K562 (cell line): ENCODE measurements around the gene GART.

Source experiments
- BMI1 ChIP-seq: fragments of 150-350 bp; IDR thresholded peaks from 2 replicates; pipeline ENCODE4 v1.6.1; 2014; ENCODE audit warnings: low read length
- CTCF ChIP-seq, 3 experiments: IDR thresholded peaks in 2 of 3; conservative IDR thresholded peaks in 1 of 3; 2 replicates each; pipeline ENCODE4 v1.5.1; 2011 to 2012; ENCODE audit warnings: low read length in 3 of 3, mild to moderate bottlenecking in 3 of 3, control low read depth in 2 of 3, improper control_type of control experiment in 1 of 3, inconsistent platforms in 1 of 3, low read depth in 1 of 3, mixed read lengths in 1 of 3, moderate library complexity in 1 of 3; ENCODE audit not compliant: insufficient read depth in 2 of 3
- ETV6 ChIP-seq, 3 experiments: fragments of 150-350 bp in 1 of 3; sonication (generic) in 1 of 3; formaldehyde crosslinking in 1 of 3; IDR thresholded peaks; 2 replicates each; pipeline versions ENCODE4 v1.6.1 to v1.8.0; 2014 to 2022; ENCODE audit warnings: borderline replicate concordance in 2 of 3, low read depth in 2 of 3, antibody characterized with exemption in 1 of 3, low read length in 1 of 3, mild to moderate bottlenecking in 1 of 3, missing genetic modification reagents in 1 of 3
- EZH2 ChIP-seq: IDR thresholded peaks from 2 replicates; pipeline ENCODE4 v1.6.1; 2012; ENCODE audit warnings: low read depth, mild to moderate bottlenecking, inconsistent platforms, low read length, borderline replicate concordance
- HDGF ChIP-seq: fragments of 450-650 bp; IDR thresholded peaks from 2 replicates; pipeline ENCODE4 v1.6.1; 2016
- MYC ChIP-seq, 2 experiments: fragments of 250-450 bp in 1 of 2; sonication (Bioruptor Pico) in 1 of 2; IDR thresholded peaks; 2 replicates each; pipeline versions ENCODE4 v1.5.1 to v1.6.1; 2012 to 2021; ENCODE audit warnings: low read depth in 2 of 2, borderline replicate concordance in 1 of 2, improper control_type of control experiment in 1 of 2, low read length in 1 of 2, mild to moderate bottlenecking in 1 of 2, moderate library complexity in 1 of 2
- PHF20 ChIP-seq: fragments of 450-650 bp; IDR thresholded peaks from 2 replicates; pipeline ENCODE4 v1.6.1; 2018; ENCODE audit not compliant: partially characterized antibody
- POLR2AphosphoS5 ChIP-seq: IDR thresholded peaks from 2 replicates; pipeline ENCODE4 v1.6.1; 2011; ENCODE audit warnings: mild to moderate bottlenecking, low read depth, low read length, moderate library complexity; ENCODE audit not compliant: control insufficient read depth, insufficient read depth
- SLC30A9 ChIP-seq: fragments of 250-450 bp; sonication (Bioruptor Pico); IDR thresholded peaks from 2 replicates; pipeline ENCODE4 v1.8.0; 2022; ENCODE audit warnings: mild to moderate bottlenecking, moderate library complexity
- ZC3H11A ChIP-seq: IDR thresholded peaks from 2 replicates; pipeline ENCODE4 v1.6.1; 2012; ENCODE audit warnings: low read depth, low read length, improper control_type of control experiment
- ZNF75A ChIP-seq: fragments of 450-650 bp; formaldehyde crosslinking; IDR thresholded peaks from 2 replicates; pipeline ENCODE4 v1.4.0; 2020; ENCODE audit warnings: mild to moderate bottlenecking
- ZNF785 ChIP-seq: fragments of 250-450 bp; sonication (Bioruptor Pico); IDR thresholded peaks from 2 replicates; pipeline ENCODE4 v1.4.0; 2020; ENCODE audit warnings: mild to moderate bottlenecking
- TF ChIP-seq, protein P1 (sequence below): sonication (generic); formaldehyde crosslinking; IDR thresholded peaks from 2 replicates; pipeline ENCODE4 v1.9.0; 2022; ENCODE audit warnings: mild to moderate bottlenecking, missing genetic modification reagents

- TF ChIP-seq PHF20, result no peak
- TF ChIP-seq CTCF (IDR thresholded peaks at IDR 0.05 in 2 of 3, conservative IDR thresholded peaks at IDR 0.05 in 1 of 3; ENCODE audit: insufficient read depth in 2 of 3, low read depth in 1 of 3, low read length in 3 of 3), result no peak
- no peak for TF ChIP-seq EZH2
- no peak for TF ChIP-seq BMI1
- TF ChIP-seq SLC30A9 (CRISPR knock-in tag), result no peak
- no peak for TF ChIP-seq POLR2AphosphoS5
- TF ChIP-seq HDGF, result no peak
- TF ChIP-seq, protein P1, sequence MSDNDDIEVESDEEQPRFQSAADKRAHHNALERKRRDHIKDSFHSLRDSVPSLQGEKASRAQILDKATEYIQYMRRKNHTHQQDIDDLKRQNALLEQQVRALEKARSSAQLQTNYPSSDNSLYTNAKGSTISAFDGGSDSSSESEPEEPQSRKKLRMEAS (CRISPR knock-in tag), result no peak
- TF ChIP-seq MYC (IDR thresholded peaks at IDR 0.05; ENCODE audit: low read depth, low read length), result no peak
- no peak for TF ChIP-seq MYC (CRISPR knock-in tag; IDR thresholded peaks at IDR 0.05; ENCODE audit: borderline replicate concordance, low read depth)
- TF ChIP-seq ZC3H11A, result no peak
- TF ChIP-seq ETV6 (IDR thresholded peaks at IDR 0.05; ENCODE audit: borderline replicate concordance in 1 of 2, low read depth in 2 of 2, low read length in 1 of 2), result no peak
- TF ChIP-seq ETV6 (CRISPR knock-in tag; IDR thresholded peaks at IDR 0.05; ENCODE audit: borderline replicate concordance), result no peak
- no peak for TF ChIP-seq ZNF785 (CRISPR knock-in tag)
- no peak for TF ChIP-seq ZNF75A (CRISPR knock-in tag)
Observed at GRCh38 chr21:33561373-33561772, 19.5 kb upstream of the GART start.
